Purkinje cell (primary cell): ENCODE data around the gene OXNAD1. TPM values are rescaled to one million over a fixed set of nuclear protein-coding genes. Genes with fewer than 3 reads are reported as not detected.

Experiments used
- polyA plus RNA-seq: library from polyadenylated mRNA; unstranded; fragments of >200 nt; fragmentation: Nextera tagmentation; gene quantifications from 2 replicates; pipeline ENCODE4 v1.2.1, GENCODE V29; 2014

Gene OXNAD1, protein sequence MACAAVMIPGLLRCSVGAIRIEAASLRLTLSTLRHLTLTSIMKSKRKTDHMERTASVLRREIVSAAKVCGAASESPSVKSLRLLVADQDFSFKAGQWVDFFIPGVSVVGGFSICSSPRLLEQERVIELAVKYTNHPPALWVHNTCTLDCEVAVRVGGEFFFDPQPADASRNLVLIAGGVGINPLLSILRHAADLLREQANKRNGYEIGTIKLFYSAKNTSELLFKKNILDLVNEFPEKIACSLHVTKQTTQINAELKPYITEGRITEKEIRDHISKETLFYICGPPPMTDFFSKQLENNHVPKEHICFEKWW
- polyA plus RNA-seq: 4.1 and 9.6 TPM in 2 replicates

DNA sequence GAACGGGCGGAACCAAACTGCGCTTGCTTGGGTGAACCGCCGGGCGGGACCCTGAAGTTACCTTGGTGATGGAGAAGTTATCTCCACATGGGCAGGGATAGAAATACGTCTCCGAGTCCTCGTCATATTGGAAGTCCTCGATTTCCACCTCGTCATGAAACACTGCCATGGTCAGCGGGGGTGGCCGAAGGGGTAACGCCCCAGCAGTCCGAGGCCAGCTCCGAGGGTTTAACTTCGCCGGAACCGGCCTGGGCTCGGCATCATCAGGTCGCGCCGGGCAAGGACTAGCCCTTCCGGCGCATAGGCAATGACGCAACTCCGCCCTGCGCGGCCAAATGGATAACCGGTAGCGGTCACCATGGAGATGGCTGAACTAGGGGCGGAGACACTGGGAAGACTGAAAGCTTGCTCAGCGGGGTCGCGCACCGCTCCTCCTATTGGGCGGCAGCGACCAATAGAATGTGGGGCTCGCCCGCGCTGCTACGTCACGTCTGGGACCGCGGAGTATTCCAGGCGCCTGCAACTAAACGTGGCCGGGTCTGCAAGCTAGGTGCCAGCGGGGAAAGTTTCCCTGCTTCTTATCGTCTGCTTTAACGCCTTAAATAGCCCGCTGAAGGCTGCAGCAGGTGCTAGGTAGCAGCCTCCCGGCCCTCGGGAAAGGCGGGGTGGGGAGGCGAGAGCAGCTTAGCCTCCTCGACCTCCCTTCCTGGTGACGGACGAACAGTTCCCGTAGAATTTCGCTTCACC, at the start of gene OXNAD1, which contains the start of gene DPH3:
TSS of gene OXNAD1 (plus strand) at position 505 of the 747 bp plus-strand sequence. CDS start 5,741 bp downstream, outside the sequence.
TSS of gene DPH3 (minus strand) at position 236 of the 747 bp plus-strand sequence. CDS start at position 169, 67 bp downstream.

Other genes starting within 250 kb of the OXNAD1 start
- gene GALNT15, start 90.5 kb upstream of the OXNAD1 start, polyA plus RNA-seq: 0.14 and 1.0 TPM in 2 replicates
- 24.0 and 35.0 TPM in 2 replicates for gene DPH3, start 269 bp upstream of the OXNAD1 start, polyA plus RNA-seq
- 6.4 and 8.5 TPM in 2 replicates for gene RFTN1, start 248.5 kb downstream of the OXNAD1 start, polyA plus RNA-seq